Urothelium cell line (cell line): ENCODE results near the gene MAMDC2.

Source experiments
- DNase-seq: peaks from one replicate; pipeline ENCODE4 v3.0.0; 2011; ENCODE audit warnings: low spot score, mixed read lengths
- FAIRE-seq: peaks from 2 replicates; lab custom pipeline; 2011; peaks lifted over from hg19 to GRCh38; lab: Jason Lieb, UNC

MAMDC2 gene, protein sequence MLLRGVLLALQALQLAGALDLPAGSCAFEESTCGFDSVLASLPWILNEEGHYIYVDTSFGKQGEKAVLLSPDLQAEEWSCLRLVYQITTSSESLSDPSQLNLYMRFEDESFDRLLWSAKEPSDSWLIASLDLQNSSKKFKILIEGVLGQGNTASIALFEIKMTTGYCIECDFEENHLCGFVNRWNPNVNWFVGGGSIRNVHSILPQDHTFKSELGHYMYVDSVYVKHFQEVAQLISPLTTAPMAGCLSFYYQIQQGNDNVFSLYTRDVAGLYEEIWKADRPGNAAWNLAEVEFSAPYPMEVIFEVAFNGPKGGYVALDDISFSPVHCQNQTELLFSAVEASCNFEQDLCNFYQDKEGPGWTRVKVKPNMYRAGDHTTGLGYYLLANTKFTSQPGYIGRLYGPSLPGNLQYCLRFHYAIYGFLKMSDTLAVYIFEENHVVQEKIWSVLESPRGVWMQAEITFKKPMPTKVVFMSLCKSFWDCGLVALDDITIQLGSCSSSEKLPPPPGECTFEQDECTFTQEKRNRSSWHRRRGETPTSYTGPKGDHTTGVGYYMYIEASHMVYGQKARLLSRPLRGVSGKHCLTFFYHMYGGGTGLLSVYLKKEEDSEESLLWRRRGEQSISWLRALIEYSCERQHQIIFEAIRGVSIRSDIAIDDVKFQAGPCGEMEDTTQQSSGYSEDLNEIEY

GRCh38 chr9:70043689-70044489 lies at the start of gene MAMDC2:
Gene MAMDC2 (plus strand): TSS chr9:70043848. CDS start chr9:70044198, 350 bp downstream.
- DNase-seq, result no peak
- no peak for FAIRE-seq

GRCh38 chr9:69995846-69996245 lies 47.8 kb upstream of the MAMDC2 start:
- no peak for DNase-seq
- FAIRE-seq, result no peak

- no peak for DNase-seq
- FAIRE-seq, result no peak
Observed at GRCh38 chr9:69996967-69997366, 46.7 kb upstream of the MAMDC2 start.

DNA sequence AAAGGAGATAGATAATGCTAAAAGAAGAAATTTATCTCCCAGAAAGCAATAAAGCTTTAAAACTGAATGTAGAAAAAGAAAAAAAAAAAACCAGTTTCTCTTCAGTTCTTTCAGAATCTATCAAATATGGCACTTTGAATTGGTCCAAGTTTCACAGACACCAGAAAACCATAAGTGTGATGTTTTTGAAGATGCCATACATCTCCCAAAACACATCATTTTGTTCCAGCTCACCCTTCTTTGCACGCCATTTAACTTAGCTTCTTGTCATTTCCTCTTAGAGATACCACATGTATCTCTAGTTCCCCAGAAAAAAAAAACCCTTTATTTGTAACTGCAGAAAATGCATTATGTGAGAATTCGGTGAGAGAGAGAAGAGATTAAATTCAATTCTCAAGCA lies 46.1 kb upstream of the MAMDC2 start:
- DNase-seq, result no peak
- FAIRE-seq, result no peak

GRCh38 chr9:69999315-69999714 lies 44.3 kb upstream of the MAMDC2 start:
- DNase-seq, result no peak
- FAIRE-seq, result no peak

GRCh38 chr9:70000469-70000868 lies 43.2 kb upstream of the MAMDC2 start:
- DNase-seq, result no peak
- no peak for FAIRE-seq

GRCh38 chr9:70003901-70004714 lies 39.5 kb upstream of the MAMDC2 start:
- DNase-seq, result no peak
- no peak for FAIRE-seq

DNA sequence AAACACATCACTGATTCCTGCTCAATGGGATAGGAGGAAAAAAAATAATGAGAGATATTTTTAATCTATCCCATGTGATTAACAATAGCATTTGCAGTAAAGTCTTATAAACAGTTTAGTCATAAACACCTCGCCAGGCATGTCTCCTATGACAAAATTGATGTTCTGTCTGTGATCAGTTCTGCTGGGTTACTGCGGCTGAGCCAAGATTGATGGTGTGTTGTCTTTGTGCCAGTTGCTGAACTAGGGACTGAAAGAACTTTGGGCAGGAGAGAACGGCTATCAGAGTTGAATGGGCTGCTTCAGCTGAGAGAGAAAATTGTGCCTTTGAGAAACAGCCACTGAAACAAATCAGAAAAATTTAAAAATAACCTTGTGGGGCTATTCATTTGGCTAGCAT lies 37.3 kb upstream of the MAMDC2 start:
- DNase-seq (no peak), FAIRE-seq (no peak)

DNA sequence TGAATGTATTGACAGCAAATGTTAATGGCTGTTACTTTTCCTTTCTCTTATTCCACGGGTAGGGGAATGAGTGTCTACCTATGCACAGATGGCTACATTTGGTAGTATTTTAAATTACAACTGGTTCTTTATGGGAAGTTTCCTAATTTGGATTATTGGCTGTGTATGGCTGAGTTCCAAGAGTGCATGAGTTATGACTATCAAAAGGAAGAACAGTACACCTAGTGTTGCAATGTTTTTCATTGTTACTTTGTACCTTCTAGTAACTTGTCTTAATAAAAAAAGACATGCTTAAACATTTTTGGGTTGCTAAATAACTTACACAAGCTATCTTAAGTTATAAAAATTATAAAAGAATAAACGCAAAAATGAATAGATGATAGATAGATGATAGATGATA lies 35.8 kb upstream of the MAMDC2 start:
- no peak for FAIRE-seq

GRCh38 chr9:70010015-70010414 lies 33.6 kb upstream of the MAMDC2 start:
- DNase-seq, result no peak
- FAIRE-seq, result no peak

More for the DNA sequence above, 35.8 kb upstream of the MAMDC2 start:
- no peak for DNase-seq

GRCh38 chr9:70011366-70011765 lies 32.3 kb upstream of the MAMDC2 start:
- FAIRE-seq (no peak), DNase-seq (no peak)

GRCh38 chr9:70012569-70012968 lies 31.1 kb upstream of the MAMDC2 start:
- FAIRE-seq, result no peak
- DNase-seq, result no peak

GRCh38 chr9:70013598-70014196 lies 30.0 kb upstream of the MAMDC2 start:
- no peak for FAIRE-seq

GRCh38 chr9:70015099-70015498 lies 28.5 kb upstream of the MAMDC2 start:
- DNase-seq (no peak), FAIRE-seq (no peak)

More at GRCh38 chr9:70013598-70014196, 30.0 kb upstream of the MAMDC2 start:
- DNase-seq, result no peak

- DNase-seq (no peak), FAIRE-seq (no peak)
Observed at GRCh38 chr9:70020217-70020616, 23.4 kb upstream of the MAMDC2 start.

DNA sequence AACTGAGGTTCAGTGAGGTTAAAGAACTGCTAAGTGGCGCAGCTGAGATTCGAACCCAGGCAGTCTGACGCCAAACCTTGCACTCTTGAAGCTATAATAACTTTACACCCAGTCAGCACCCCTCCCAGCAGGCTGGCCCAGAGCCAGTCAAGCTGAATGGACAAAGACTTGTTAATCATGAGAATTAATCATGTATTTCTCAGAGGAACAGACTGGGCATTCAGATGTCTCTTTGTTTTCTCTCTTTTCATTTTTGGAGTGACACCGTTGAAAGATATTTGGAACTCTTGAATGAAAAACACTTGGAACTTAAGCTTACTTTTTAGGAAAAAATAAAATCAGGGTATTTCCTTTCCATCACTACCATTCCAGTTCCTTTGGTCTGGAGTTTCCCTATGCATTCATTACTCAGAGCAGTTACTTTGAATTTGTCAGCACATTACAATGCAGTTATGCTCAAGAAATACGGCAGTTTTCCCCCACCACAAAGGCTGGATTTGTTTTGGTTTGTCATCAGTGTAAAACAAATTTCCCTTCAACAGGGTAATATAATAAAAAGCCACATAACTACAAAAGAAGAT lies 22.6 kb upstream of the MAMDC2 start:
- FAIRE-seq (no peak), DNase-seq (peak; percentile 59)

DNA sequence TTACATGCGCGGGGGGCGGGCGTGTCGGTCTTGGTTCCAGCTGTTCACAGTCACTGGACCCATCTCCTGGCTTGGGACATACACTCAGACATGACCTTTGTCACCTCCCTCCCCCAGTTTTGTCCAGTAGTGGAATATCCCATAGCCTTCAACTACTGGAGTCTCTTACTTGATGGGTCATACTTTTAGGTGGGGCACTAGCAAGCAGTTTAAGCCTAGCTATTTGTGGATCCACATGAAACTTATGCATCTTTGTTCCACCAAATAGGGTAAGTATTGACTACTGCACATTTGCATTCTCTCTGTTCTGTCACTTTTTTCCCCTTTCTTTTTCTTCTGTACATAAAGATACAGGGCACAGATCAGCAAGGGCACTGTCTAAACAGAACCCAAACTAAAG lies 15.4 kb upstream of the MAMDC2 start:
- no peak for FAIRE-seq
- no peak for DNase-seq

GRCh38 chr9:70030156-70030555 lies 13.5 kb upstream of the MAMDC2 start:
- DNase-seq (no peak), FAIRE-seq (no peak)

DNA sequence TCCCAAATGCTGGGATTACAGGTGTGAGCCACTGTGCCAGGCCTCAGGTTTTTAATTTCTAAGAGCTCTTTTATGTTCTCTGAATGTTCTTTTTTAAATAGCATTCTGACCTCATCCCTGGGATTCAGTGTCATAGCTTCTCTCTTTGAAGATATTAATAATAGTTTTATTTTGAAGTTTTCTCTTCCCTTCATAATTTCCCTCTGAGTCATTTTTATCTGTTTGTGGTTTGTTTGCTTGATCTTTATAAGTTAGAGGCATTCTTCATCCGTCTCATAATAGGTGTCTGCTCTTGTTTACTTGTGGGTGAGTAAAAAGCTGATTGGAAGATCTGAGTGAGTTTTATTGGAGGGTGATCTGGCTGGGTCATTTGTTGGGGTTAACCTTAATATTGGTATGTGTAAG lies 12.5 kb upstream of the MAMDC2 start:
- no peak for FAIRE-seq
- DNase-seq, result peak; percentile 73

DNA sequence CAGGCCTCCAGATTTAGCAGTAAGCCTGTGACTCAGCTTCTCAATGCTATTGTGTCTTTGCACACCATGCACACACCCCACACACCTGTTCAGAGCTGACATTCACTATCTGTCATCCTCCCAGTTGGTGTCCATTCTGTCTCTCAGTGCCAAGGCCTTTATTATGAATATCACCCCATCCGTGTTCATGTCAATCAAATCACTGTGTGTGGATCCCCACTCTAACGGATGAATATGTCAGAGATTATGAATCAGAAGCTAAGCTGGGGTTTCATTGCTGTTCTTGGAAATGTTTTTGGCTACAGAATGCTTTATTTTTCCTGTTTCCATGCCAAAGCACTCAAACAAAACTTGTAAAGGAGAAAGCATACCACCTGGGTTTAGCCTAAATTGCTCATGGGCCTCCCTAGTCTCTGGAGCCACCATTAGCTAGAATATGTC lies 9.4 kb upstream of the MAMDC2 start:
- FAIRE-seq, result no peak
- peak; percentile 26 for DNase-seq
